GM12872 (cell line): ENCODE data around the gene PLCB2.

Source experiments
- CTCF ChIP-seq: IDR thresholded peaks from 3 replicates; pipeline ENCODE4 v1.5.1; 2011; ENCODE audit warnings: low read depth, mild to moderate bottlenecking, low read length, moderate library complexity; ENCODE audit not compliant: insufficient read depth

Gene PLCB2

GRCh38 chr15:40303576-40303975 is 4.2 kb downstream of the PLCB2 start:
- TF ChIP-seq CTCF = no peak

DNA sequence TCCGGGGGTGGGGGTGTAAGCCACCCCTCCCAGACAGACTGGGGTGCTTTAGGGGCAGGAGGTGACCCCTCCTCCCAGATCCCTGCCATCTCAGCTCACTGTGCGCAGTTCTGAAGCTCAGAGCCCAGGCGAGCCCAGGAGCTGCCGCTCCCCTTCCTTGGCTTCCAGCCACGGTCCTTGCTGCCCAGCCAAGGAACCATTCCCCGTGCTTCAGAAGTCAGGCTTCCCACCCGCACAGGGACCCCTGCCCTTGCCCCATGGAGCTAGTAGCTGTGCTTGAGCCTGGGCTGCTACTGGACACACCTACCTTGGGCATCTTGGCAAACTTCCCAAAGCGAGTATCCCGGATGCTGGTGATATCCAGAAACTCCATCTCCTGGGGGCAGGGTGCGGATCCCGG is 4.8 kb downstream of the PLCB2 start:
- no peak for TF ChIP-seq CTCF

DNA sequence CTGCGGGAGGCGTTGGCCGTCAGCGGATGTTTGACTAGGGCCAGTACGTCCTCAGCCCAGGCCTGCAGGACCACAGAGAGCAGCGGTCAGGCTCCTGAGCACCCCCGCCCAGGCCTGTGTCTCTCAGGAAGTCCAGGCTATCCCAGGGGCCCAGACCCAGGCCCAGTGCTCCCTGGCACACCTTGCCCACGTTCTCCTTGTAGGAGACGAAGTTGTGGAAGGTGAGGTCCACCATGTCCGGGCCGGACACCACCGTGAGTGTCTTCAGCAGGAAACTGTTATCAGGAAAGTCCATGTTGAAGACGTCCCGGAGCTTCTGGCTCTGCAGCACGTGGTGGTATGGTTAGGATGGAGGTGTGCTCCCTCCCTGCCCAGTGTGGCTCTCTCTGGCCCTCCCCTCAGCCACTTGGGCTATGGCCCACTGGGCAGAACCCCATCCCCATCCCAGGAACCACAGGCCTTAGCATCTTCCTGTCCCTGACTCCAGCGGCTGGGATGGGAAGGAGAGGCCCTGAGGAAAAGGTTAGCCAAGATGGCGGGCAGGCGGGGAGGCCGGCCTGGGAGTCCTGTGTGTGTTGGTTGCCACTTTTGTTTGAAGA is 5.3 kb downstream of the PLCB2 start:
- no peak for TF ChIP-seq CTCF

DNA sequence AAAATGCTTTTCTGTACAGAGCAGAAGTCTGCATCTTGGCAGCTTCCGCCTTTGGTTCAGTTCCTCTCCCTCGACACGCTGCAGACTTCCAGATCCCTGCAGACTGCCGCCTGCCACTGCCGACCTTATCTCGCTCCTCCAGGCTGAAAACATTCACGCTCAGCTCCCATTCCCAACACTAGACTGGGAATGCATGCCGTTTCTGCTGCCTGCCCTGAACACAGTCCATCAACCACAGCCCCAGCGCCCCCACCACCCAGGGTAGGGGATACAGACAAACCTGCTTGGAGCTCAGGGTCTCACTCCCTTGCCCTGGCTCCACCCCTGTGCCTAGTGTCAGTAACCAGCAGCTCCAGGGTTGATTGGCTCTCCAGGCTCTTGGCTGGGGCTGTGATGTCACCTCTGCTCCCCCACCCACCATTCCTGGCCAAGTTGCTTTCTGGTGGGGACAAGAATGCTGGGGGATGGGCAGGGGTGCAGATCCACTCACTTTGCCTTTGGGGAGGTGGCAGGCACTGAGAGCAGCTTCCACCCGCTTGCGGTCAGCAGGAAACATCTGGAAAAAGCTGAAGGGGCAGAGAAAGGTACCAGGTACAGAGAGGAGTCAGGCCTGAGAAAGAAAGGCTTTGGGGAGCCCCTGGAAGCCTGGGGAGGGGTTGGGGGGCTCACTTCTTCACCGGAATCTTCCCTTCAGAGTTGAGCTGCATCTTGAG is 6.1 kb downstream of the PLCB2 start:
- TF ChIP-seq CTCF = no peak

DNA sequence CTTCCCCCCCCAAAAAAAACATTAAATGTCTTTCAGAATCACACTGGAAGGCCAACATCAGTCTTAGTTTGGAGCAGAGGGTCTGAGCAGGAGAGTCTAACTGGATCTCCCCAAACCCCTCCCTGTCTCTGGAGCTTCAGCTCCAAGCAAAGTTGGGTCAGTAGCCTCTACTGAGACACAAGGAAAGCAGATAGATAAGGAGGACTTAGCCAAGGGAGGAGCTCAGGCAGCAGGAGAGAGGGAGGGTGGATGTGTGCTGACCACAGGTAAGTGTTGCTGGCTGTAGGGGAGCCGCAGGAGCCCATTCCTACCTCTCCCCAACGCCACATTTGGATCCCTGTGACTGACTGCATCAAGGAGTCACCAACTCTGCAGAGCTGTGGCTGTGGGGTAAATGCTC is 7.0 kb downstream of the PLCB2 start:
- no peak for TF ChIP-seq CTCF

- TF ChIP-seq CTCF = no peak
Observed at GRCh38 chr15:40300367-40300766, 7.4 kb downstream of the PLCB2 start.

GRCh38 chr15:40298216-40298935 is 9.4 kb downstream of the PLCB2 start:
- TF ChIP-seq CTCF = no peak
